Measurements from ENCODE around the gene PRKCE. TPM values are rescaled to one million over a fixed set of nuclear protein-coding genes. Genes with fewer than 3 reads are reported as not detected.

Gene PRKCE
- total RNA-seq, 1 donor from 2014 or later, result 85.0 TPM

DNA sequence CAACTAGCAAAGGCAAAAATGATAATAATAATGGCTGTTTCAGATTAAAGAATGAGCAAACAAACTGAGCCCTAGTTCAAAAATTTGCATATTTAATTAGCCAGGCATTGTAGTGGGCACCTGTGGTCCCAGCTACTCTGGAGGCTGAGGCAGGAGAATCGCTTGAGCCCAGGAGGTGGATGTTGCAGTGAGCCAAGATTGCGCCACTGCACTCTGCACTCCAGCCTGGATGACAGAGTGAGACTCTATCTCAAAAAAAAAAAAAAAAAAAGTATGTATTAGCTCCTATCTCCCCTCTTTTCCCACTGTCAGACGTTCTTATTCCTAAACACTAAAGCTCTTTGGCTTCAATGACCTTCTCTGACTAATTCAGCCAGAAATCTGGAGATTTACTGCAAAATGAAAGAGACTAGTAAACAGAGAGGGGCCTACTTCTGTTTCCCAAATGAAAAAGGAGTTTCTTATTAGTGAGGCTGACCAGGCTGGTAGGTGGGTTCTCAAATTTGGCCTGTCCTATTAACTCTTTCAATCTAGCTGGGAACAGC lies 36.5 kb upstream of the PRKCE start:
- Histone ChIP-seq H3K4me3 (no peak overlapping the region), H3K4me1 (peaks cover 15% of the 10 kb centered on the region), H3K9me3 (no peaks in the 10 kb centered on the region), H3K27ac (no peak overlapping the region), H3K27me3 (ENCODE audit: low read depth) (no peaks in the 10 kb centered on the region), H3K36me3 (no peaks in the 10 kb centered on the region)
- intact Hi-C loops (cut with DNase I), result no loop called here
- no peak for TF ChIP-seq CTCF (IDR thresholded peaks at IDR 0.05)
- DNase-seq (no peak), ATAC-seq (no peak)

DNA sequence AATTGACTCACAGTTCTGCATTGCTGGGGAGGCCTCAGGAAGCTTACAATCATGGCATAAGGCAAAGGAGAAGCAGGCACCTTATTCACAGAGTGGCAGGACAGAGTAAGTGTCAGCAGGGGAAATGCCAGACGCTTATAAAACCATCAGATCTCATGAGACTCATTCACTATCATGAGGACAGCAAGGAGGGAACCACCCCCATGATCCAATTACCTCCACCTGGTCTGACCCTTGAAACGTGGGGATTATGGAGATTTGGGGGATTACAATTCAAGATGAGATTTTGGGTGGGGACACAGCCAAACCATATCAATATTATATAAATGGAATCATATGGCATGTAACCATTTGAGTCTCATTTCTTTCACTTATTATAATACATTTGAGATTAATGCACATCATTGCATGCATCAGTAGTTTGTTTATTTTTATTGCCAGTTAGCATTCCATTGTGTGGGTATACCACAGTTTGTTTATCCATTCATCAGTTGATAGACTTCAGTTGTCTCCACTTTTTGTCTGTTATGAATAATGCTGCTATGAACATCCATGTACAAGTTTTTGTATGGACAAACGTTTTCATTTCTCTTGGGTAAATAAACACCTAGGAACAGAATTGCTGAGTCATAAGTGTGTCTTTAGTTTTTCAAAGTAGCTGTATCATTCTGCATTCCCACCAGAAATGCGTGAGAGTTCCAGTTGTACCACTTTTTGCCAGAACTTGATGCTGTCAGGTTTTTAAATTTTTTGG lies 34.6 kb upstream of the PRKCE start:
- no peak for TF ChIP-seq CTCF (IDR thresholded peaks at IDR 0.05)
- Histone ChIP-seq H3K4me3 (no peak overlapping the region), H3K4me1 (peaks cover 7% of the 10 kb centered on the region), H3K27ac (no peak overlapping the region), H3K27me3 (ENCODE audit: low read depth) (no peaks in the 10 kb centered on the region), H3K36me3 (no peaks in the 10 kb centered on the region), H3K9me3 (no peaks in the 10 kb centered on the region)
- intact Hi-C loops (cut with DNase I), result no loop called here
- ATAC-seq (peak in 1 of 2 donors; percentile 42), DNase-seq (no peak)

- no peak overlapping the region for H3K4me3 ChIP-seq
- peaks cover 4% of the 10 kb centered on the region for H3K4me1 ChIP-seq
- peak in 1 of 2 donors; percentile 15 for ATAC-seq
- intact Hi-C loops (cut with DNase I), result no loop called here
- no peaks in the 10 kb centered on the region for H3K36me3 ChIP-seq
- no peaks in the 10 kb centered on the region for H3K27me3 ChIP-seq (ENCODE audit: low read depth)
- H3K27ac ChIP-seq, result no peak overlapping the region
- no peak for TF ChIP-seq CTCF (IDR thresholded peaks at IDR 0.05)
- DNase-seq, result no peak
- H3K9me3 ChIP-seq, result no peaks in the 10 kb centered on the region
Observed at GRCh38 chr2:45617496-45617895, 34.0 kb upstream of the PRKCE start.

GRCh38 chr2:45622336-45623075 lies 29.0 kb upstream of the PRKCE start:
- Histone ChIP-seq H3K36me3 (no peaks in the 10 kb centered on the region), H3K27me3 (ENCODE audit: low read depth) (no peaks in the 10 kb centered on the region), H3K4me3 (no peak overlapping the region), H3K4me1 (peaks cover 8% of the 10 kb centered on the region), H3K9me3 (no peaks in the 10 kb centered on the region), H3K27ac (no peak overlapping the region)
- intact Hi-C loops (cut with DNase I), result no loop called here
- TF ChIP-seq CTCF (IDR thresholded peaks at IDR 0.05), result no peak
- ATAC-seq (no peak), DNase-seq (no peak)

GRCh38 chr2:45623098-45623497 lies 28.4 kb upstream of the PRKCE start:
- Histone ChIP-seq H3K36me3 (no peaks in the 10 kb centered on the region), H3K4me3 (no peak overlapping the region), H3K27ac (no peak overlapping the region), H3K4me1 (peaks cover 8% of the 10 kb centered on the region), H3K27me3 (ENCODE audit: low read depth) (no peaks in the 10 kb centered on the region), H3K9me3 (no peaks in the 10 kb centered on the region)
- DNase-seq (no peak), ATAC-seq (no peak)
- no peak for TF ChIP-seq CTCF (IDR thresholded peaks at IDR 0.05)
- intact Hi-C loops (cut with DNase I), result no loop called here
